ENCODE results near the gene COMMD6. TPM values are rescaled to one million over a fixed set of nuclear protein-coding genes. Genes with fewer than 3 reads are reported as not detected.

Gene COMMD6
- total and polyA plus RNA-seq, 2 of the 13 experiments (the other 11 are each of a cell fraction or from before 2014, with no cell fraction given) = 97.0 to 164 TPM

GRCh38 chr13:75537401-75538365 lies at the start of gene COMMD6 (continued):
- TF ChIP-seq, protein P1, sequence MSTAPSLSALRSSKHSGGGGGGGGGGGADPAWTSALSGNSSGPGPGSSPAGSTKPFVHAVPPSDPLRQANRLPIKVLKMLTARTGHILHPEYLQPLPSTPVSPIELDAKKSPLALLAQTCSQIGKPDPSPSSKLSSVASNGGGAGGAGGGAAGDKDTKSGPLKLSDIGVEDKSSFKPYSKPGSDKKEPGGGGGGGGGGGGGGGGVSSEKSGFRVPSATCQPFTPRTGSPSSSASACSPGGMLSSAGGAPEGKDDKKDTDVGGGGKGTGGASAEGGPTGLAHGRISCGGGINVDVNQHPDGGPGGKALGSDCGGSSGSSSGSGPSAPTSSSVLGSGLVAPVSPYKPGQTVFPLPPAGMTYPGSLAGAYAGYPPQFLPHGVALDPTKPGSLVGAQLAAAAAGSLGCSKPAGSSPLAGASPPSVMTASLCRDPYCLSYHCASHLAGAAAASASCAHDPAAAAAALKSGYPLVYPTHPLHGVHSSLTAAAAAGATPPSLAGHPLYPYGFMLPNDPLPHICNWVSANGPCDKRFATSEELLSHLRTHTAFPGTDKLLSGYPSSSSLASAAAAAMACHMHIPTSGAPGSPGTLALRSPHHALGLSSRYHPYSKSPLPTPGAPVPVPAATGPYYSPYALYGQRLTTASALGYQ (CRISPR knock-in tag; IDR thresholded peaks at IDR 0.05) = peak; percentile 74; the same call in 1 of the 2 replicates
- TF ChIP-seq ZMYM2 (CRISPR knock-in tag; IDR thresholded peaks at IDR 0.05) (no peak), PAF1 (CRISPR knock-in tag; IDR thresholded peaks at IDR 0.05) (no peak), KLF15 (CRISPR knock-in tag; IDR thresholded peaks at IDR 0.05; ENCODE audit: borderline replicate concordance) (no peak), ZNF550 (CRISPR knock-in tag; IDR thresholded peaks at IDR 0.05; ENCODE audit: borderline replicate concordance) (no peak), ZFP82 (CRISPR knock-in tag; IDR thresholded peaks at IDR 0.05; ENCODE audit: borderline replicate concordance) (no peak), ZNF205 (CRISPR knock-in tag; IDR thresholded peaks at IDR 0.05) (no peak), ZFY (CRISPR knock-in tag; IDR thresholded peaks at IDR 0.05) (peak; percentile 91), KMT2A (CRISPR knock-in tag; IDR thresholded peaks at IDR 0.05) (peak; percentile 91), ZNF570 (CRISPR knock-in tag; IDR thresholded peaks at IDR 0.05; ENCODE audit: borderline replicate concordance) (no peak), ZNF143 (CRISPR knock-in tag; IDR thresholded peaks at IDR 0.05) (0 out of 2 replicates have a peak, but pooled peaks have one; percentile 30), ZNF577 (CRISPR knock-in tag; IDR thresholded peaks at IDR 0.05; ENCODE audit: borderline replicate concordance, low read depth) (no peak), ZNF891 (CRISPR knock-in tag; IDR thresholded peaks at IDR 0.05) (peak; percentile 67; the same call in 1 of the 2 replicates), SP1 (IDR thresholded peaks at IDR 0.05) (no peak), SP1 (CRISPR knock-in tag; IDR thresholded peaks at IDR 0.05) (peak; percentile 32; the same call in 1 of the 2 replicates), DNMT1 (CRISPR knock-in tag; IDR thresholded peaks at IDR 0.05) (no peak), SRSF1 (optimal IDR thresholded peaks at IDR 0.05; ENCODE audit: low read depth, low read length) (no peak), FOXO4 (CRISPR knock-in tag; conservative IDR thresholded peaks at IDR 0.05) (no peak)
- TF ChIP-seq, protein P2, sequence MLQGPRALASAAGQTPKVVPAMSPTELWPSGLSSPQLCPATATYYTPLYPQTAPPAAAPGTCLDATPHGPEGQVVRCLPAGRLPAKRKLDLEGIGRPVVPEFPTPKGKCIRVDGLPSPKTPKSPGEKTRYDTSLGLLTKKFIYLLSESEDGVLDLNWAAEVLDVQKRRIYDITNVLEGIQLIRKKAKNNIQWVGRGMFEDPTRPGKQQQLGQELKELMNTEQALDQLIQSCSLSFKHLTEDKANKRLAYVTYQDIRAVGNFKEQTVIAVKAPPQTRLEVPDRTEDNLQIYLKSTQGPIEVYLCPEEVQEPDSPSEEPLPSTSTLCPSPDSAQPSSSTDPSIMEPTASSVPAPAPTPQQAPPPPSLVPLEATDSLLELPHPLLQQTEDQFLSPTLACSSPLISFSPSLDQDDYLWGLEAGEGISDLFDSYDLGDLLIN (CRISPR knock-in tag; IDR thresholded peaks at IDR 0.05; ENCODE audit: borderline replicate concordance) = no peak
- TF ChIP-seq, protein P3, sequence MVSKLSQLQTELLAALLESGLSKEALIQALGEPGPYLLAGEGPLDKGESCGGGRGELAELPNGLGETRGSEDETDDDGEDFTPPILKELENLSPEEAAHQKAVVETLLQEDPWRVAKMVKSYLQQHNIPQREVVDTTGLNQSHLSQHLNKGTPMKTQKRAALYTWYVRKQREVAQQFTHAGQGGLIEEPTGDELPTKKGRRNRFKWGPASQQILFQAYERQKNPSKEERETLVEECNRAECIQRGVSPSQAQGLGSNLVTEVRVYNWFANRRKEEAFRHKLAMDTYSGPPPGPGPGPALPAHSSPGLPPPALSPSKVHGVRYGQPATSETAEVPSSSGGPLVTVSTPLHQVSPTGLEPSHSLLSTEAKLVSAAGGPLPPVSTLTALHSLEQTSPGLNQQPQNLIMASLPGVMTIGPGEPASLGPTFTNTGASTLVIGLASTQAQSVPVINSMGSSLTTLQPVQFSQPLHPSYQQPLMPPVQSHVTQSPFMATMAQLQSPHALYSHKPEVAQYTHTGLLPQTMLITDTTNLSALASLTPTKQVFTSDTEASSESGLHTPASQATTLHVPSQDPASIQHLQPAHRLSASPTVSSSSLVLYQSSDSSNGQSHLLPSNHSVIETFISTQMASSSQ (IDR thresholded peaks at IDR 0.05; ENCODE audit: low read depth) = no peak
- TF ChIP-seq, protein P3 (CRISPR knock-in tag; IDR thresholded peaks at IDR 0.05; ENCODE audit: borderline replicate concordance) = no peak; the same call in 1 of the 2 replicates

All from HepG2 (cell line).